ENCODE data around the gene KLHDC9.
"Not testable (repeated sequence)": the region's sequence is repeated elsewhere in the genome, so short reads cannot be mapped to it uniquely, and the experiment has no call there.

Gene KLHDC9

GRCh38 chr1:161094481-161094880 is 3.7 kb upstream of the KLHDC9 start:
- DNase-seq (ENCODE audit: extremely low read depth in 1 of 2, low read depth in 1 of 2) = no peak

GRCh38 chr1:161095230-161095629 is 2.9 kb upstream of the KLHDC9 start:
- no peak for DNase-seq (ENCODE audit: extremely low read depth in 1 of 2, low read depth in 1 of 2)

GRCh38 chr1:161096015-161096414 is 2.1 kb upstream of the KLHDC9 start:
- DNase-seq (ENCODE audit: extremely low read depth in 1 of 2, low read depth in 1 of 2) = no peak

GRCh38 chr1:161096530-161096929 is 1.6 kb upstream of the KLHDC9 start:
- no peak for DNase-seq (ENCODE audit: extremely low read depth in 1 of 2, low read depth in 1 of 2)

- no peak for DNase-seq (ENCODE audit: extremely low read depth in 1 of 2, low read depth in 1 of 2)
Measured at GRCh38 chr1:161099090-161099802, 1.1 kb downstream of the KLHDC9 start.

GRCh38 chr1:161100556-161100955 is 2.4 kb downstream of the KLHDC9 start:
- no peak for DNase-seq (ENCODE audit: extremely low read depth in 1 of 2, low read depth in 1 of 2)

GRCh38 chr1:161106431-161106830 is 8.3 kb downstream of the KLHDC9 start:
- DNase-seq (ENCODE audit: extremely low read depth in 1 of 2, low read depth in 1 of 2) = no peak

- DNase-seq (ENCODE audit: extremely low read depth in 1 of 2, low read depth in 1 of 2) = no peak
Measured at GRCh38 chr1:161111117-161111516, 13.0 kb downstream of the KLHDC9 start.

GRCh38 chr1:161111527-161111926 is 13.4 kb downstream of the KLHDC9 start:
- no peak for DNase-seq (ENCODE audit: extremely low read depth in 1 of 2, low read depth in 1 of 2)

GRCh38 chr1:161113915-161114314 is 15.8 kb downstream of the KLHDC9 start:
- DNase-seq (ENCODE audit: extremely low read depth in 1 of 2, low read depth in 1 of 2) = no peak

GRCh38 chr1:161114556-161114955 is 16.4 kb downstream of the KLHDC9 start:
- no peak for DNase-seq (ENCODE audit: extremely low read depth in 1 of 2, low read depth in 1 of 2)

- peak in 1 of 2 donors; percentile 61 for DNase-seq (ENCODE audit: extremely low read depth in 1 of 2, low read depth in 1 of 2)
Measured at GRCh38 chr1:161115132-161115711, 17.1 kb downstream of the KLHDC9 start.

- not testable (repeated sequence) for DNase-seq (ENCODE audit: extremely low read depth in 1 of 2, low read depth in 1 of 2)
Measured at GRCh38 chr1:161115961-161116360, 17.8 kb downstream of the KLHDC9 start.

- DNase-seq (ENCODE audit: extremely low read depth in 1 of 2, low read depth in 1 of 2) = peak; percentile 74 to 81
Measured at GRCh38 chr1:161117759-161118581, 19.8 kb downstream of the KLHDC9 start, which contains the start of the genes NIT1 and PFDN2. NIT1 (plus strand) TSS chr1:161118105; CDS start chr1:161118177, 72 bp downstream. PFDN2 (minus strand) TSS chr1:161118037; CDS start chr1:161118026, 11 bp downstream.

GRCh38 chr1:161119092-161119903 is 21.1 kb downstream of the KLHDC9 start:
- DNase-seq (ENCODE audit: extremely low read depth in 1 of 2, low read depth in 1 of 2) = peak in 1 of 2 donors; percentile 66

GRCh38 chr1:161121042-161121650 is 23.0 kb downstream of the KLHDC9 start:
- no peak for DNase-seq (ENCODE audit: extremely low read depth in 1 of 2, low read depth in 1 of 2)

- DNase-seq (ENCODE audit: extremely low read depth in 1 of 2, low read depth in 1 of 2) = no peak
Measured at GRCh38 chr1:161121834-161122233, 23.7 kb downstream of the KLHDC9 start.

GRCh38 chr1:161122967-161123366 is 24.8 kb downstream of the KLHDC9 start:
- no peak for DNase-seq (ENCODE audit: extremely low read depth in 1 of 2, low read depth in 1 of 2)

- DNase-seq (ENCODE audit: extremely low read depth in 1 of 2, low read depth in 1 of 2) = no peak
Measured at GRCh38 chr1:161127649-161128048, 29.5 kb downstream of the KLHDC9 start.

Measured in stimulated activated CD8-positive, alpha-beta memory T cell treated with anti-CD3 and anti-CD28 coated beads, Interleukin-7, amount 100 ng/mL, for 48 hours (primary cell).